ENCODE results near the gene ITCH.

GRCh38 chr20:34530342-34530741, 167.3 kb downstream of the ITCH start:
- TF ChIP-seq SP1 (IDR thresholded peaks at IDR 0.05) (no peak), ELF4 (IDR thresholded peaks at IDR 0.05) (no peak), FOXA1 (IDR thresholded peaks at IDR 0.05) (no peak), ZNF384 (IDR thresholded peaks at IDR 0.05) (no peak), FOXM1 (IDR thresholded peaks at IDR 0.05; ENCODE audit: borderline replicate concordance) (no peak), PKNOX1 (IDR thresholded peaks at IDR 0.05) (no peak), L3MBTL2 (conservative IDR thresholded peaks at IDR 0.05) (no peak), TARDBP (IDR thresholded peaks at IDR 0.05) (no peak), FOXK2 (IDR thresholded peaks at IDR 0.05) (no peak), CTBP1 (IDR thresholded peaks at IDR 0.05; ENCODE audit: borderline replicate concordance) (no peak), SUZ12 (IDR thresholded peaks at IDR 0.05) (no peak), BHLHE40 (IDR thresholded peaks at IDR 0.05; ENCODE audit: borderline replicate concordance) (no peak), HDGF (IDR thresholded peaks at IDR 0.05; ENCODE audit: borderline replicate concordance) (no peak)
